ENCODE data around the gene DIO3.

Gene DIO3

DNA sequence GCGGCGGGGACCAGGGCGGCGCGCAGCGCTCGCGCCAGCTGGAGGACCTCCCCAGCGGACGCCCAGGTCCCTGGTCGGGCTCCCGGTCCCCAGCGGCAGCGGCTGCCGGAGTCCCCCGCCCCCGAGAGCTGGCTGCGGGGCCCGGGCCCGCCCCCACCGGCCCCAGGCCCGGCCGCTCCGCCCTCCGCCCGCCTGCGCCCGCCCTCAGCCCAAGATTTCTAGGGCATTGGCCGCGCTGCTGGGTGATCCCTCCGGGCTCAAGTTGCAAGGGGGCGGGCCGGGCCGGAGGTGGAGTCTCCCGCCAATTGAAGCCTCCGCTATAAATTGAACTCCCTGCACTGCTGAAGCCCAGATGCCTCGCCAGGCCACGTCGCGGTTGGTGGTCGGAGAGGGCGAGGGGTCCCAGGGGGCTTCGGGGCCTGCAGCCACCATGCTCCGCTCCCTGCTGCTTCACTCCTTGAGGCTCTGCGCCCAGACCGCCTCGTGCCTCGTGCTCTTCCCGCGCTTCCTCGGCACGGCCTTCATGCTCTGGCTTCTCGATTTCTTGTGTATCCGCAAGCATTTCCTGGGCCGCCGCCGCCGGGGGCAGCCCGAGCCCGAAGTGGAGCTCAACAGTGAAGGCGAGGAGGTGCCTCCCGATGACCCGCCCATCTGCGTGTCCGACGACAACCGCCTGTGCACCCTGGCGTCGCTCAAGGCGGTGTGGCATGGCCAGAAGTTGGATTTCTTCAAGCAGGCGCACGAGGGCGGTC is at the start of gene DIO3:
TSS of gene DIO3 (plus strand) at position 351 of the 752 bp plus-strand sequence.
- no peak for DNase-seq

DNA sequence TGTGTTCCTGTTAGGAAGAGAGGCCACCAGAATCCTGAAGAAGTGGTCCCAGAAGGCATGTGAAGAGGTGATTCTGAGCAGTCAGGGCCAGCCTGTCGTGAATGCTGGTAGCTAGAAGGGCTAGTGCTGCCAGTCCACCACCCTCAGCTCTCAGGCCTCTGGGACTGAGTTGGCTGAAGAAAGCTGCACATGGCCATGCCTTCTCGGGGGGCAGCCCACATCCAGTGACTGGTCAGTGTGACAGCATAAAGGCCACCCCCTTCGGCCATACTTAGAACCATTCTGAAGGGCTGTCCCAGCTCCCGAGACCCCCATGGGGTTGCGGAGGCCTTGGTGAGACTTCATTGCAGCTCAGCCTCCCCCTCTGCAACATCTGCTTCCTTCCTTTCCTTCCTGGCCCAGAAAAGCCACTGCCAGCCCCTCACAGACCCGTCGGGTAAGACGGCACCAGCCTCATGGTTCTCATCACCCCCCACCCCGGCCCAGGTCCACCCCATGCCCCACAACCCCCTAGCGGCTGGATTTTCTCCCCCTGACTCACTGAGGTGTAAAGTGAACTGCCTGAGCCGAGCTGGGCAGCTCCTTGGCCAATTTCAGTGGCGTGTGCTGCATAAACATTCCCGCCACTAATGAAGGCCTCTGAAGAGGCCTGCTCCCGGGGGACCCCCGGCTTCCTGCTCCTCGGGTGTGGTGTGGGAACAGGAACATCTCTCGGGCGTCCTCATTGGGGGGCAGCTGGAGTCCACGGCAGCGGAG is 49.5 kb upstream of the DIO3 start:
- no peak for DNase-seq

DNA sequence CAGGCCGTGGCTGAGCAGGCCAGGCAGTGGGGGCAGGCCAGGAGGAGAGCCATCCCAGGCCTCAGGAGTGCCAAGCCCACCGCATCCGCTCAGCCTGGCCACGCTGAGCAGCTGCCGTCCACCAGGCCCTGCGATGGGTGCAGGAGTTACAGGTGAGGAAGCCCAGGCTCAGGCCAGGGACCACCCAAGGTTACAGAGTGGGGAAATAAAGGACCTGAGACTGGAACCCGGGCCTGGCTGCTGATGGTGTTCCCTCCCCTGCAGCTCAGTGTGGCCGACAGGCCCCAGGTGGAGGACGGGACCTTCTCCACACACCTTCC is 49.0 kb upstream of the DIO3 start:
- no peak for DNase-seq

DNA sequence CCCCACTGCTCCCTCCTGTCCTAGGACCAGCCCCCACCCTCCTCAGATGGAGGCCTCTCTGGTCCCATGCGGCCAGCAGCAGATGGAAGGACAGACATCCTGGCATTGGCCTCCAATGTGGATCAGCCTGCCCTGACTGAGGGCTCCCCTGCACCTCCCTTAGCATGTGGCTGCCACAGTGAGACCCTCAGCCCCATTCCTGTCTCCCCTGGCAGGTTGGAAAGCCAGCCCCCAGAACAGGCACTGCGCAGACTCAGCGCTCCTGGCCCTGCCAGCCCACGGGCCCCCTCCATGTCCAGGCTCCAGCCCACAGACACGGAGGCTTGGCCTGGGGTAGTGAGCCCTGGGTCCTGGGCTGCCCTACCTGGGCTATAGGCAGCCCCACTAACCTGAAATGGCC is 47.2 kb upstream of the DIO3 start:
- no peak for DNase-seq

DNA sequence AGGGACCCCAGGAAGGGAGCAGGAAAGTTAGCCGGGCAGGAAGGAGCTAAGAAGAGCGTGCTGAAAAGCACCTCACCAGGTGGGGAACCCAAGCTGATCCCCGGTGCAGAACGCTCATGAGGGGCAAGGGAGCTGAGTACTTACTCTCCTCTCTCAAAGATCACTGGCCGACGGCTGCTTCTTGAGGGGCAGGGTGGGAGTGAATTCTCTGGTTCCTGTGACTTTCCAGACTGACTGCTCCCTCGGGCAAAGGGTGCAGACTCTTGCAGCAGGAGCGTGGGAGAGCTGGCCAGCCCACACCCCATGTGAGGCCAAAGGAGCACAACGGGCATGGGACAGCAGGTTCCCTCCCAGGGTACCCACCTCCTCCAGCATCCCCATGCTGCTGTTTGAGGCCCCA is 44.9 kb upstream of the DIO3 start:
- DNase-seq: no peak

DNA sequence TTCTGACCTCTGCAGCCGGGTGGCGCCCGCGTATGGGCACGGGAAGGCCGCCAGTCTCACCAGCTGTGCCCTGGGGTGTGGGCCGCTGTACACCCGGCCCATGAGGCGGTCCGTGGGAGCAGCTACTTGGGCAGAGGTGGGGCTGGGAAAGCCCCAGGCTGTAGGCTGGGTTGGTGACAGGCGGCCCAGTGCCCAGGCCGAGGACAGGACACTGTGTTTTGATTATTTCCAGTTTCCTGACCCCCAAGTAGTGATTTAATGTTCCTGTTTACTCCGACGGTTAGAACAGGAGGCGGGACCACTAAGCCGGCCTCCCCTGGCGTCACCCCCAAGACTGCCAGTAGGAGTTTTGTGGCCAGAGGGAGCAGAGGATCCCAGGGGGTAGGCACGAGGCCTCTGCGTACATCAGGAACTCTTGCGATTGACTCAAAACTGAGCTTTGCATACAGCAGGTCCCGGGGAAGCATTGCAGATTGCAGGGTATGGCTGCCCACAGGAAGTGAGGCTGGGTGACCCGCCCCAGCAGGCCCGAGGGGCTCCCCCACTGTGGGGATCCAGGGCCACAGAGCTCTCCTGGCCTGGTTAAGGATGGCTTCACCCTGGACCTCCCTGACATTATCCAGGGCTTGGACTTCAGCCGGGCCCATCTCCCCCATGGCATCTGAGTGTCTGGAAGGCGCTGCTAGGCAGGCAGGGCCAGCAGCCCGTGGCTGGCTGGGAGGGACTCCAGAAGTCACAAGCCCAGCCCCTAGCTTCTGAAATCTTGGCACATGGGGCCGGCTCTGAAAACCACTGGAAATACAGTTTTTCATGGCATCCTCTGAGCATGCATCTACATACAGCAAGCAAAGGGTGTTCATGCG is 42.5 kb upstream of the DIO3 start:
- no peak for DNase-seq

DNA sequence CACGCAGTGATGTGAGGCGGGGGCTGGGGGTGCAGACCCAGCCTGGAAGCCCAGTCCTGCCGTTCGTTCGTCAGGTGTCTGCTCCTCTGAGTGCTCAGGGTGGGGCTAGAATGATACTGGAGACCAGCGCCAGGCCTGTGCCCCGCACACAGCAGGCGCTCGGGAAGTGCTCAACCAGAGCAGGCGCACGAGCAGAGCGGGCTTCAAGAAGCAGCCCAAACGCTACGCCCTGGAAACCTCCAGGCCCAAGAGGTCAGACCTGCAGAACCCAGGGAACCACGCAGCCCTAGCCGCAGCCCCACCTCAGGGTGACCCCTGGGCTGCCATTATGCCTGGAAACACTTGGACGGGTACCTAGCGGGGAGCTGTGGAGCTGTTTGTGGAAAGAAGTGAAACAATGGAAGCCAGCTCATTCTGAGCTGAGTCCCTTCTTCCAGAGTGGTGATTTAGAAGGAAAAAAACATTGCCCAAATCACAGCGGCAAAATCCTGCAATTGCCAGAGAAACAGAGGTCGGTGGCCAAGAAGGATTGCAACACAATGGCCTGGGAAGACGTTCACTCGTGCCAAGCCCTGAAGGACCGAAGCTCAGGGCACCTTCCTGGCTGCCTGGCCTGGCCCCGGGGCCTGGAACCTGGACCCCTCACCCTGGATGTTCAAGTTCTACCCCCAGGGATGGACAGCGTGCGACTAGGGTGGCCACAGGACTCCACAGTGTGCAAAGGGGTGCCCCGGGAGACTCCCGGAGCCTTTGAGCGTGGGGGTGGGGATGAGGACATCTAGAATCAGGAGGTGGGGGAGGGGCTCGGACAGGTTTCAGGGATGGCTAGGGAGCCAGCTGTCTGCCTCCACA is 40.4 kb upstream of the DIO3 start:
- DNase-seq: no peak

DNA sequence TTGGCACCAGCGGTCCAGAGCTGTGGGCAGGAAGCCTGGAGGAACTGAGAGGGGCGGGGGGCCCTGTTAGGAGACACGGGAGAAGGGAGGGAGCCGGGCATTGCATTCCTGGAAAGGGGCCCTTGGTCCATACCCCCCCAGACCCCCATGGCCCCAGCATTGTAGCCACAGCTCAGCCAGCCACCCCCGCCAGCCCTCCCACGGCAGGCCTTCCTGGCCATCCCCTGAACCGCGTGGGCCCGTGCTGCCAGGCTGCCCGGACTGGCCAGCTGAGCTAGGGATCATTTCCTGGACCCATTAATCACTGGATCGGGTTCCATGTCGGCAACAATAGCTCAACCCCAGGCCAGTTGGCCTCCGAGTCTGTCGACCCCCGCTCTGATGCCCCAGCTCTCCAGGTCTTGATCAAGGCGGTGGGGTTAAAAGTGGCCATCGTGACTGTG is 39.8 kb upstream of the DIO3 start:
- no peak for DNase-seq

DNA sequence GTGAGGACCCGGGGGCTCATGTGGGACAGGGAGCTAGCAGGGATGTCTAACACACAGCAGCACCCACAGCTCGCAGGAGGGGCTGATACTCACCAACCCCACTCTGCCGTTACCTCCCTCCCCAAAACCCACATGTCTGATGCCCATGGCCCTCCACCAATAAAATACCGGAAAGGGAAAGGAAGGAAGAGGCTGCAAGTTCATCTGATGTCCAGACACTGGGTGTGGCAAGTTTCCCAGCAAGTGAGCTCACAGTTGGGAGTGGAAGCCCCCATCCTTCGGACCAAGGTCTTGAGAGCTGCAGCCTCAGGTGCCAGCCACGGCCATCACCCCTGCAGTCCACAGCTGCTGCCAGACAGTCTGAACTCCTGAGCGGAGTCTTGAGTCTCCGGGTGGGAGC is 39.3 kb upstream of the DIO3 start:
- DNase-seq: no peak

DNA sequence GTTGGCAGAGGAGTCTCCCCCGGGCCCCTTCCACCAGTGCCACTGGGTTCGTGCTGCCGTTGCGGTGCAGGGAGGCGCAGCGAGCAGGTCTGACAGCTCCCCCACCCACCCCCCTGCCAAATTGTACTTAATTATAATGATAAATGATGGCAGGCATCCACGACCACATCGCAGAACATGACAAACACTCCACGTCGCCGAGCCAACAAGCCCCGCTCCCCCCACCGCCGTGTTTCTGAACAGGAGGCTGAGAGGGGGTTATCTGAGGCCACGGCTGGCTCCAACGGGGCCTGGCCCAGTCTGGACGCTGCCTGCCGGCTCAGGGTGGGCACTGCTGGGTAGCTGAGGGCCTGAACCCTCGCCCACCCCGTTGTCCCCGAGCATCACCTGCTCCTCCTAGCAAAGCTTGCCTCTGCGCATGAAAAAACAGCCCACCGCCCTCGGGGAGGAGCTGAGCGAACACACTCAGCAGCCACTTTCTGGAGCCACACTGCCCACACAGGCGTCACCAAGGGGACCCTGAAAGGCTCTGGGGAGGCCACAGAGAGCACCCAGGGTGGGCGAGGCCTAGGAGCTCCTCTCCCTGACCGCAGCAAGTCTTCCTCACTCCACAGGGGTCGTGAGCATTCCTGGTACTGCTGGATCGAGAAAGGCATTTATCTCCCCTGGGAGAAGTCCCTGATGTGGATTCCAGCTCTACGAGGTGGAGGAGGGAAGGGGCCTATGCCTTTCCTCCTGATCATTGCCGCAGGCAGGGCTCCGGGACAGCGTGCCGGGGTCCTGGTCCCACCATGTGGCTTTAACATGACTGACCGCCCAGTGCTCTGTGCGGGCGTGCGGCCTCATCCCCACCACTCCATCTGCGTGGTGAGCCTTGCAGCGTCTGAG is 35.4 kb upstream of the DIO3 start:
- DNase-seq: no peak

DNA sequence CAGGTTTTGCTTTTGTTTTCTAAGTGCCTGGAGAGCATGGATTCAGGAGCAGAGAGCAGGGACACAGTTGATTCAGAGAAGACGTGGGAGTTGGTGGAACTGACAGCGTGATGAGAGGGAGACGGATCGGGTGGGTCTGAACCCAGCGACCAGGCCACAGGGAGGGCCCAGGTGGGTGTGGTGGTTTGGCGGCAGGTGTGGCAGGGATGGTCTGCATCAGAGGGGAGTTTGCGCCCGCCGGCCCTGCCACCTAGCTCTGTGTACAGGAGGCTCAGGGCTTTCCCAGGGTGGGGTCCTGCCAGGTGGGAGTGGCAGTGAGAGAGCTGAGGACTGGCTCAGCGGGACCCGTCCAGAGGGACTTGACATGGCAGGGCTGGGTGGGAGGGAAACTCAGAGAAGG is 33.3 kb upstream of the DIO3 start:
- no peak for DNase-seq

DNA sequence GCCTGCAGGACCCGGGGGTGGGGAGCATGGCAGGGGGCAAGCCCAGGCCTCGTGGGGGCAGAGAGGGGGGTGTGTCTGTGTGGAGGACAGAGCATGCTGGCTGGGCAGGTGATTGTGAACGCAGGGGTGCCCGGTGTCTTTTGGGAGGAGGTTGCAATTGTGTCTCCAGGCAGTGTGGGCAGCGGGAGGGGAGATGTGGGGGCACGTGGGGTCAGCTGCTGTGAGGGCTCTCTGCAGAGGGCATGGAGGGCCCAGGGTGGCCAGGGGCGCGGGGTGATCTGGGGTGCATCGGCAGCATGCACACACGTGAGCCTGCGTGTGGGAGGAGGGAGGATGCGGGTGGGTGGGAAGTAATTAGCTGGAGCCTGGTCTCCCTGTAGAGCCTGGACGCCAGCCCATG is 32.2 kb upstream of the DIO3 start:
- no peak for DNase-seq

DNA sequence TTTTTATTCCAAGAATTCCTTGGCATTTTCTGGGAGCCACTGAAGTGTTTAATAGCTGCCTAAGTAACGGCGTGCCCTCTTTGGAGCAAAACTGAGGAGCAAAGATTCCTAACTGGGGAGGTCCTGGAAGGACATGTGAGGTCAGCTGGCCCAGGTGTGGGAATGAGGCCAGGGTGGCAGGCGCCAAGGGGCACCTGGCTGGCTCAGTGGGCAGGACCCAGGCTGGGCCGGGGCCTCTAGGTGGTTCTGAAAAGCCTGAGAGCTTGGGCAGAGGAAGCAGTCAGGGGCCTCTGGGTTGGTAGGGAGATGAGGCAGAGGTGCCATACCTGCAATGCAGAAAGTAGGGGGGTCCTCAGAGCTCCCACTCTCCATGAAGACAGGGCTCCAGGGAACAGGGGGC is 27.1 kb upstream of the DIO3 start:
- no peak for DNase-seq

DNA sequence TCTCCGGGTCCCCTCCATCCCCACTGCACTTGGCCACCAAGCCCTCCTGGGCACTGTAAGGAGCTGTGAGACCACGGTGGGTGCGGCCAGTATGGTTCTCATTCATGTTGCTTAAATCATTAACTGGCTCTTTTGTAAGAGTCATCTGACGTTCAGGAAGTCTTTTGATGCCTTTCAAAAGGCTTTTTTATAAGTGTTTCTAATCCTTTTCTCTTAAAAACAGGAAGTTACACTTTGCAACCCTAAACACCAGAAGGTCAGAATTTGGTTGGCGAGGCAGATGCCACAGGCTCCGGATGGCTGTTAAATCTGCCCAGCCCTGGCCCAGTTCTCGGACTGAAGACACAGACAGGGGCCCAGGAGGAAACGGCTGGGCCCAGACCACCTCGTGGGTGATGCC is 26.1 kb upstream of the DIO3 start:
- no peak for DNase-seq

DNA sequence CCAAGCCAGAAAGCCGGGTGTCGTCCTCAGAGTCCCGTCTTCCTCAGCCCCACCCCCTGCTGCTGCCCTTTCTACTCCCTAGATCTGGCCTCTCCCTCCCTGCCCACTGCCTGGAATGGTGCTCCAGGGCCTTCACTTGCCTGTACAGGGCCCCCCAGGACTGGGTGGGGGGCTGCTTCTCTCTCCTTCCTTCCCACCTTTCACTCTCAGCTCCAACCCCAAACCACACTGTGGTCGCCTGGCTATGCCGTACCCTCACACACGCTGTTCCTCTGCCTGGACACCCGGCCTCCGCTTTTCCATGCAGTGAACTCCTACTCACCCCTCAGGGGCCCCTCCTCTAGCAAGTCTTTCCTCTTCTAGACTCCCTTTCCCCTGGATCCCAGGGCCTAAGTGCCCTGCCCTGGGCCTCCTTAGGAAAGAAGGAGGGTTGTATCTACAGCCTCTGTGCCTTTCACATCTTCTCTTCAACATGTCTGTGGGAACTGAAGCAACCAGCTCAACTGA is 25.5 kb upstream of the DIO3 start:
- no peak for DNase-seq

DNA sequence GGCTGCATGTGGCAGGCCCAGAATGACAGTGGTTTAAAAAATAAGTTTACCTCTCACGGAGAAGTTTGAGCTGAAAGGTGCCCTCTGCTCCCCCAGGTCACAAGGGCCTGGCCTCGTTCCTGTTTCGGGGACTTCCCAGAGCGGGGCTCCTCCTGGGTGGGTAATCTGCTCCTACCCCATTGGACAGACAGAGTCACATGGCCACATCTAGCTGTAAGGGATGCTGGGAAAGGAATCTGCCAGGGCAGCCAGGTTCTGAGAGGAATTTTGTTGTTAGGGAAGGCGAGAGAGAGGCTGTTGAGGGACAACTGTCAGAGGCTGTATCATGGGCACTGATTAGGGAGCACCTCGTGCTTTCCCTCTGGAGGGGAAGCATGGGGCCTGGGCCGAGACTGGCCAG is 24.0 kb upstream of the DIO3 start:
- no peak for DNase-seq

DNA sequence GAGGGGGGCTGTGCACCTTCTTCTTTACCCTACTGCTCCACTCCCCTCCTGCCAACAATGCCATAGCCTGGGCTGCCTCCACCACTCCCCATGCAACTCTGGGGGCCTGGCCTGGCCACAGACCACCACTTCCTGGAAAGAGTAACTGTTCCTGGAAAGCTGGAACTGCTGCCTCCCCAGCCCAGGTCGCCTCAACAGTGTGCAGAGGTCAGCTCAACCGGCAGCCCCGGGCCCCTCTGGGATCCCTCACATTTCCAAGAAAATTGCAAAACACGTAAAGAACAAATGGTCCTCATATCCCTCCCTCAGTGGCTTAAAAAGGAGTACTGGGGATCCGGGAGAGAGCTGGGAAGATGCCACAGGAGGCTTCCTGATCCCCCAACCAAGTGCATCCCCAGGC is 22.4 kb upstream of the DIO3 start:
- DNase-seq: no peak

DNA sequence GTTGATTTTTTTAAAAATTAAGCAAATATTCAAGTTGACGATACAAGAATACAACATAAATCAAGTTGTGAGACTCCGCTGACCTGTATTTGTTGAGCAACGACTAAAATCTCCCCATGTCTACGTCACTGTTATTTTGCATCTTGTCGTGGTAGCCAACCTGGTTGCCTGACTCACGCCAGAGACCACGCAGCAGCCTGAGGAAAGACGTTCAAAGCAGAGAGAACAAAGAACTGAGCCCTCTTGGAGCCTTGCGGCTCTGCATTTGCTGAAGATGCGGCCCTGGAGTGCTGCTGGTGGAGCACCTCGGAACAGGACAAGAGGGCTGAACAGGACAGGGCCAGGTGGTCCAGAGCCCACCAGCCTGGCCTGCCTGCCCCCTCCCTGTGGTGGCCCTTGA is 21.4 kb upstream of the DIO3 start:
- DNase-seq: no peak

DNA sequence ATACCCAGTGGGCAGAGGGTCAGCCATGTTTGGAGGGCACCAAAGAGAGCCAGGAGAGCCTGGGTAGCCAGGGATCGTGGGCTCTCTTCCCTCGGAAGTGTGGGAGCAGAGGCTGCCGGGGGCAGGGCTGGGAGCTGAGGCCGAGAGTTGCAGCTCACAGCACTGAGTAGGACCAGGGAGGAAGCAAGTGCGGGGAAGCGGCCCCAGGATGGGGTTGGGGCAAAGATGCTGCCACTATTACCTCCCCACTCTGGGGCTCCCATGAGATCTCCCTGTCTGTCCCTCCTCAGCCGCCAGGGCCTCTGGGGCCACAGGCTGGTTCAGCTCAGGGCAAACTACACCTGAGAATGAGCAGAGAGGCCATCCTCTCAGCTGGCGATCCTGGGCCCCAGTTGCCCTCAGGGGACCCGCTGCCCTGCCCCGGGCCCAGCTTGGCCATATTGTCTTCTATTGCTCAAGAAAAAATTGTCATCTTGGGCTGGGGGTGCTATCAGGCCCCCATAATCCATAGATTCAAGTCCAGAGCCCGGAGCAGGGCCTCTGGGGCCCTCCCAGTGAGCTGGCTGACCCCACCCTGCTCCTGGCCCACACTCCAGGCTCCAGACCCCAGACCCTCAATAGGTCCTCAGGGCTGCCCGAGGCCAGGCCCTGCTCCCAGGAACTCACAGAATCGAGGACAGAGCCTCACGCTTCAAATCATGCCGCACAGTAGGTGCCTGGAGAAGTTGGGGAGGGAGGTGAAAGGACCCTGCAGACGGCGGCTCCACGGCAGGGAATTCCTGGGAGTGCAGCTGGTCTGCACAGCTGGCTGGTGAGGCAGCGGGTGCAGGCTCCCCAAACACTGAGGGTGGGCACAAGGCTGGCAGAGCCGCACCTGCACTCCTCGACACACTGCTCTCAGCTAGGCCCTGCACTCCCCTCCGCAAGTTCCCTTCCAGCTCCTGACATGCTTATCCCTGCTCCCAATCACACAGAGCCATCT is 20.5 kb upstream of the DIO3 start:
- DNase-seq: no peak

DNA sequence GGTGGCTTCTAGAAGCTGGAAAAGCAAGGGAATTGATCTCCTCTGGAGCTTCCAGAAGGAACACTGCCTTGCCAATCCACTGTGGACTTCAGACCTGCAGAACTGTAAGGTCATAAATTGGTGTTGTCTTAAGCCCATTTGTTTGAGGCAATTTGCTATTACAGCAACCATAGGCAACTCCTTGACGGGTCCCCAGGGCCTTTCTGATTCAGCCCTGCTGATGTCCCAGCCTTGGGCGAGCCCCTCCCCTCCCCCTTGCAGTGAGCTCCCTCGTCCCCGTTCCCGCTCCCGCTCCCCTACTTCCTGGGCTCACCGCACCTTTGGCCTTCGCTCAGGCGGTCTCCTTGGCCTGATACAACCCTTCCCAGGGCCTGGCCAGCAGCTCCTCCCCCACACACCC is 18.9 kb upstream of the DIO3 start:
- DNase-seq: no peak
